SK-N-SH treated with all-trans-retinoic acid at 6 μM for 48 hours (cell line): ENCODE data around the gene DST.

Experiments used
- ATAC-seq: fragments of 200-7000 bp; cut with Tn5 transposase; 3 replicates; pipeline ENCODE4 v1.9.1; 2020; ENCODE audit warnings: mild to moderate bottlenecking, moderate library complexity
- ARNTL ChIP-seq: fragments of 450-650 bp; formaldehyde crosslinking; IDR thresholded peaks from 2 replicates; pipeline ENCODE4 v1.5.0; 2020; ENCODE audit warnings: low read depth, mild to moderate bottlenecking, moderate library complexity, borderline replicate concordance
- BACH2 ChIP-seq: fragments of 250-450 bp; sonication (Bioruptor Pico); IDR thresholded peaks from 2 replicates; pipeline ENCODE4 v1.9.0; 2021; ENCODE audit warnings: mild to moderate bottlenecking, borderline replicate concordance
- CSDC2 ChIP-seq: fragments of 250-450 bp; sonication (Bioruptor Pico); IDR thresholded peaks from 2 replicates; pipeline ENCODE4 v1.5.0; 2020; ENCODE audit warnings: mild to moderate bottlenecking, moderate library complexity
- ESRRG ChIP-seq: fragments of 250-450 bp; sonication (Bioruptor Pico); IDR thresholded peaks from 2 replicates; pipeline ENCODE4 v1.6.1; 2021; ENCODE audit warnings: mild to moderate bottlenecking
- GLIS3 ChIP-seq: fragments of 250-450 bp; sonication (Bioruptor Pico); IDR thresholded peaks from 2 replicates; pipeline ENCODE4 v1.5.0; 2020; ENCODE audit warnings: mild to moderate bottlenecking, moderate library complexity
- ISL1 ChIP-seq: fragments of 250-450 bp; sonication (Bioruptor Pico); IDR thresholded peaks from 2 replicates; pipeline ENCODE4 v2.1.2; 2022; ENCODE audit warnings: mild to moderate bottlenecking, moderate library complexity
- OSR1 ChIP-seq: fragments of 250-450 bp; sonication (Bioruptor Pico); IDR thresholded peaks from 2 replicates; pipeline ENCODE4 v1.8.0; 2022; ENCODE audit warnings: moderate library complexity, mild to moderate bottlenecking, inconsistent platforms
- PPARA ChIP-seq: fragments of 250-450 bp; sonication (Bioruptor Pico); IDR thresholded peaks from 2 replicates; pipeline ENCODE4 v1.5.0; 2020; ENCODE audit warnings: mild to moderate bottlenecking, borderline replicate concordance
- RARB ChIP-seq: fragments of 250-450 bp; sonication (Bioruptor Pico); IDR thresholded peaks from 2 replicates; pipeline ENCODE4 v1.8.0; 2021; ENCODE audit warnings: mild to moderate bottlenecking, moderate library complexity
- SNAI2 ChIP-seq: fragments of 250-450 bp; sonication (Bioruptor Pico); IDR thresholded peaks from 2 replicates; pipeline ENCODE4 v1.5.0; 2020; ENCODE audit warnings: mild to moderate bottlenecking, moderate library complexity
- TCF4 ChIP-seq: fragments of 250-450 bp; sonication (Bioruptor Pico); IDR thresholded peaks from 2 replicates; pipeline ENCODE4 v1.8.0; 2021; ENCODE audit warnings: mild to moderate bottlenecking, moderate library complexity, borderline replicate concordance
- TOX ChIP-seq: fragments of 250-450 bp; sonication (Bioruptor Pico); IDR thresholded peaks from 2 replicates; pipeline ENCODE4 v1.8.0; 2021; ENCODE audit warnings: mild to moderate bottlenecking, moderate library complexity, borderline replicate concordance
- ZC3H10 ChIP-seq: fragments of 250-450 bp; sonication (Bioruptor Pico); IDR thresholded peaks from 2 replicates; pipeline ENCODE4 v1.5.1; 2021; ENCODE audit warnings: mild to moderate bottlenecking, moderate library complexity
- ZFP3 ChIP-seq: fragments of 250-450 bp; sonication (Bioruptor Pico); IDR thresholded peaks from 2 replicates; pipeline ENCODE4 v1.5.0; 2020; ENCODE audit warnings: mild to moderate bottlenecking, moderate library complexity
- ZFP30 ChIP-seq: fragments of 450-650 bp; formaldehyde crosslinking; IDR thresholded peaks from 2 replicates; pipeline ENCODE4 v1.5.0; 2022; ENCODE audit warnings: mild to moderate bottlenecking, moderate library complexity
- ZNF565 ChIP-seq: fragments of 450-650 bp; formaldehyde crosslinking; conservative IDR thresholded peaks from 2 replicates; pipeline ENCODE4 v1.5.0; 2020; ENCODE audit warnings: low read depth, mild to moderate bottlenecking, moderate library complexity
- ZNF70 ChIP-seq: fragments of 450-650 bp; formaldehyde crosslinking; IDR thresholded peaks from 2 replicates; pipeline ENCODE4 v1.5.0; 2020; ENCODE audit warnings: mild to moderate bottlenecking, moderate library complexity
- ZNF8 ChIP-seq: fragments of 450-650 bp; formaldehyde crosslinking; IDR thresholded peaks from 2 replicates; pipeline ENCODE4 v1.5.0; 2020; ENCODE audit warnings: mild to moderate bottlenecking, moderate library complexity
- TF ChIP-seq, protein P1 (sequence below): fragments of 250-450 bp; sonication (Bioruptor Pico); IDR thresholded peaks from 2 replicates; pipeline ENCODE4 v1.5.1; 2021; ENCODE audit warnings: mild to moderate bottlenecking, moderate library complexity
- TF ChIP-seq, protein P2 (sequence below): fragments of 250-450 bp; sonication (Bioruptor Pico); IDR thresholded peaks from 2 replicates; pipeline ENCODE4 v1.5.1; 2020; ENCODE audit warnings: low read depth, mild to moderate bottlenecking, moderate library complexity
- TF ChIP-seq, protein P3 (sequence below): fragments of 250-450 bp; sonication (Bioruptor Pico); IDR thresholded peaks from 2 replicates; pipeline ENCODE4 v1.5.0; 2020; ENCODE audit warnings: mild to moderate bottlenecking, moderate library complexity
- TF ChIP-seq, protein P4 (sequence below): fragments of 250-450 bp; sonication (Bioruptor Pico); IDR thresholded peaks from 2 replicates; pipeline ENCODE4 v1.8.0; 2020; ENCODE audit warnings: mild to moderate bottlenecking, moderate library complexity, borderline replicate concordance
- TF ChIP-seq, protein P5 (sequence below): fragments of 250-450 bp; sonication (Bioruptor Pico); IDR thresholded peaks from 2 replicates; pipeline ENCODE4 v1.8.0; 2021; ENCODE audit warnings: low read depth, mild to moderate bottlenecking, moderate library complexity, borderline replicate concordance

The DST gene

DNA sequence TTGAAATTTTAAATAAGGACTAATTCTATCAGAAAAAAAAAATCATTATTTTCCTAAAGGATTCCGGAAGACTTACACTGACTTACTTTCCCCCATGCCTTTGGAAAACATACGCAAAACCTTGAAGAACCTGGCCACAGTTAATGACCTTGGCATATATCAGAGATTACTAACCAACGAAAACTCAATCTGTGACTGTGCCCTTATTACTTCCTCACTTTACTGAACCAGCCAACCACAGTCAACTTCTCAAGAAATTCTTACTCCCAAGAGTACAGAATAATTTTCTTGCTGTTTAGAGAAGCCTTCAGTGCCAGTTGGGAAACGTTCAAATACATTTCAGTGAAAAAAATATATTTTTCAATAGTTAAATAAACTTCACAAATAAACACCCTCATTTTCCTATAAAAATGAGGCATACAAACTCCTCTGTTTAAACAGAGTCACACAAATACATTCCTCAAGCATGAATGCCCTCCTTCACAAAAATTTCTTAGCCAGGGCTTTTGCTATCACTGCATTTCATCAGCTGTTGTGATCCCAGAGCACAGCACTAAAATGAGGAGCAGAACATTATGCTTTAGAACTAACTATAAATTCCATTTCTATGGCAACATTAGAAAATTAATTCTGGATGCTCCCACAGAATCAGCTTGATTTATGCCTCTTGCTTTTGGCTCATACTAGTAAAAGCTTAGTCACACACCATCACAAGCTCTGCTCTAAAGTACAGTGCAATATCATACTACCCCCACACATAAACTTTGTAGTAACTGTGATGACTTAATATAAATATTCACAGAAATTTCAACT, 117.6 kb downstream of the DST start:
- TF ChIP-seq, protein P1, sequence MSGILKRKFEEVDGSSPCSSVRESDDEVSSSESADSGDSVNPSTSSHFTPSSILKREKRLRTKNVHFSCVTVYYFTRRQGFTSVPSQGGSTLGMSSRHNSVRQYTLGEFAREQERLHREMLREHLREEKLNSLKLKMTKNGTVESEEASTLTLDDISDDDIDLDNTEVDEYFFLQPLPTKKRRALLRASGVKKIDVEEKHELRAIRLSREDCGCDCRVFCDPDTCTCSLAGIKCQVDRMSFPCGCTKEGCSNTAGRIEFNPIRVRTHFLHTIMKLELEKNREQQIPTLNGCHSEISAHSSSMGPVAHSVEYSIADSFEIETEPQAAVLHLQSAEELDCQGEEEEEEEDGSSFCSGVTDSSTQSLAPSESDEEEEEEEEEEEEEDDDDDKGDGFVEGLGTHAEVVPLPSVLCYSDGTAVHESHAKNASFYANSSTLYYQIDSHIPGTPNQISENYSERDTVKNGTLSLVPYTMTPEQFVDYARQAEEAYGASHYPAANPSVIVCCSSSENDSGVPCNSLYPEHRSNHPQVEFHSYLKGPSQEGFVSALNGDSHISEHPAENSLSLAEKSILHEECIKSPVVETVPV (CRISPR knock-in tag), result no peak
- TF ChIP-seq ZNF8 (CRISPR knock-in tag) (no peak), TOX (CRISPR knock-in tag) (no peak), PPARA (CRISPR knock-in tag) (no peak), RARB (CRISPR knock-in tag) (no peak), GLIS3 (no peak), ISL1 (CRISPR knock-in tag) (peak; percentile 97), ZFP30 (CRISPR knock-in tag) (no peak), OSR1 (CRISPR knock-in tag) (no peak), ZFP3 (CRISPR knock-in tag) (no peak), CSDC2 (CRISPR knock-in tag) (no peak), ESRRG (CRISPR knock-in tag) (0 out of 2 replicates have a peak, but pooled peaks have one; percentile 24), ARNTL (CRISPR knock-in tag) (no peak), TCF4 (CRISPR knock-in tag) (no peak), SNAI2 (no peak), ZNF565 (CRISPR knock-in tag) (no peak), ZC3H10 (CRISPR knock-in tag) (0 out of 2 replicates have a peak, but pooled peaks have one; percentile 23), BACH2 (CRISPR knock-in tag) (no peak), ZNF70 (no peak)
- TF ChIP-seq, protein P2, sequence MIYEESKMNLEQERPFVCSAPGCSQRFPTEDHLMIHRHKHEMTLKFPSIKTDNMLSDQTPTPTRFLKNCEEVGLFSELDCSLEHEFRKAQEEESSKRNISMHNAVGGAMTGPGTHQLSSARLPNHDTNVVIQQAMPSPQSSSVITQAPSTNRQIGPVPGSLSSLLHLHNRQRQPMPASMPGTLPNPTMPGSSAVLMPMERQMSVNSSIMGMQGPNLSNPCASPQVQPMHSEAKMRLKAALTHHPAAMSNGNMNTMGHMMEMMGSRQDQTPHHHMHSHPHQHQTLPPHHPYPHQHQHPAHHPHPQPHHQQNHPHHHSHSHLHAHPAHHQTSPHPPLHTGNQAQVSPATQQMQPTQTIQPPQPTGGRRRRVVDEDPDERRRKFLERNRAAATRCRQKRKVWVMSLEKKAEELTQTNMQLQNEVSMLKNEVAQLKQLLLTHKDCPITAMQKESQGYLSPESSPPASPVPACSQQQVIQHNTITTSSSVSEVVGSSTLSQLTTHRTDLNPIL, result peak; percentile 69; the same call in 1 of the 2 replicates
- TF ChIP-seq, protein P3, sequence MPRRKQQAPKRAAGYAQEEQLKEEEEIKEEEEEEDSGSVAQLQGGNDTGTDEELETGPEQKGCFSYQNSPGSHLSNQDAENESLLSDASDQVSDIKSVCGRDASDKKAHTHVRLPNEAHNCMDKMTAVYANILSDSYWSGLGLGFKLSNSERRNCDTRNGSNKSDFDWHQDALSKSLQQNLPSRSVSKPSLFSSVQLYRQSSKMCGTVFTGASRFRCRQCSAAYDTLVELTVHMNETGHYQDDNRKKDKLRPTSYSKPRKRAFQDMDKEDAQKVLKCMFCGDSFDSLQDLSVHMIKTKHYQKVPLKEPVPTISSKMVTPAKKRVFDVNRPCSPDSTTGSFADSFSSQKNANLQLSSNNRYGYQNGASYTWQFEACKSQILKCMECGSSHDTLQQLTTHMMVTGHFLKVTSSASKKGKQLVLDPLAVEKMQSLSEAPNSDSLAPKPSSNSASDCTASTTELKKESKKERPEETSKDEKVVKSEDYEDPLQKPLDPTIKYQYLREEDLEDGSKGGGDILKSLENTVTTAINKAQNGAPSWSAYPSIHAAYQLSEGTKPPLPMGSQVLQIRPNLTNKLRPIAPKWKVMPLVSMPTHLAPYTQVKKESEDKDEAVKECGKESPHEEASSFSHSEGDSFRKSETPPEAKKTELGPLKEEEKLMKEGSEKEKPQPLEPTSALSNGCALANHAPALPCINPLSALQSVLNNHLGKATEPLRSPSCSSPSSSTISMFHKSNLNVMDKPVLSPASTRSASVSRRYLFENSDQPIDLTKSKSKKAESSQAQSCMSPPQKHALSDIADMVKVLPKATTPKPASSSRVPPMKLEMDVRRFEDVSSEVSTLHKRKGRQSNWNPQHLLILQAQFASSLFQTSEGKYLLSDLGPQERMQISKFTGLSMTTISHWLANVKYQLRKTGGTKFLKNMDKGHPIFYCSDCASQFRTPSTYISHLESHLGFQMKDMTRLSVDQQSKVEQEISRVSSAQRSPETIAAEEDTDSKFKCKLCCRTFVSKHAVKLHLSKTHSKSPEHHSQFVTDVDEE (CRISPR knock-in tag), result no peak
- TF ChIP-seq, protein P4, sequence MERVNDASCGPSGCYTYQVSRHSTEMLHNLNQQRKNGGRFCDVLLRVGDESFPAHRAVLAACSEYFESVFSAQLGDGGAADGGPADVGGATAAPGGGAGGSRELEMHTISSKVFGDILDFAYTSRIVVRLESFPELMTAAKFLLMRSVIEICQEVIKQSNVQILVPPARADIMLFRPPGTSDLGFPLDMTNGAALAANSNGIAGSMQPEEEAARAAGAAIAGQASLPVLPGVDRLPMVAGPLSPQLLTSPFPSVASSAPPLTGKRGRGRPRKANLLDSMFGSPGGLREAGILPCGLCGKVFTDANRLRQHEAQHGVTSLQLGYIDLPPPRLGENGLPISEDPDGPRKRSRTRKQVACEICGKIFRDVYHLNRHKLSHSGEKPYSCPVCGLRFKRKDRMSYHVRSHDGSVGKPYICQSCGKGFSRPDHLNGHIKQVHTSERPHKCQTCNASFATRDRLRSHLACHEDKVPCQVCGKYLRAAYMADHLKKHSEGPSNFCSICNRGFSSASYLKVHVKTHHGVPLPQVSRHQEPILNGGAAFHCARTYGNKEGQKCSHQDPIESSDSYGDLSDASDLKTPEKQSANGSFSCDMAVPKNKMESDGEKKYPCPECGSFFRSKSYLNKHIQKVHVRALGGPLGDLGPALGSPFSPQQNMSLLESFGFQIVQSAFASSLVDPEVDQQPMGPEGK, result peak; percentile 41
- TF ChIP-seq, protein P5, sequence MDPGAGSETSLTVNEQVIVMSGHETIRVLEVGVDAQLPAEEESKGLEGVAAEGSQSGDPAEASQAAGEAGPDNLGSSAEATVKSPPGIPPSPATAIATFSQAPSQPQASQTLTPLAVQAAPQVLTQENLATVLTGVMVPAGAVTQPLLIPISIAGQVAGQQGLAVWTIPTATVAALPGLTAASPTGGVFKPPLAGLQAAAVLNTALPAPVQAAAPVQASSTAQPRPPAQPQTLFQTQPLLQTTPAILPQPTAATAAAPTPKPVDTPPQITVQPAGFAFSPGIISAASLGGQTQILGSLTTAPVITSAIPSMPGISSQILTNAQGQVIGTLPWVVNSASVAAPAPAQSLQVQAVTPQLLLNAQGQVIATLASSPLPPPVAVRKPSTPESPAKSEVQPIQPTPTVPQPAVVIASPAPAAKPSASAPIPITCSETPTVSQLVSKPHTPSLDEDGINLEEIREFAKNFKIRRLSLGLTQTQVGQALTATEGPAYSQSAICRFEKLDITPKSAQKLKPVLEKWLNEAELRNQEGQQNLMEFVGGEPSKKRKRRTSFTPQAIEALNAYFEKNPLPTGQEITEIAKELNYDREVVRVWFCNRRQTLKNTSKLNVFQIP (CRISPR knock-in tag), result 0 out of 2 replicates have a peak, but pooled peaks have one; percentile 9
- ATAC-seq, result peak; percentile 87
